Right lobe of liver (tissue), 6 donors: ENCODE data around the gene TM9SF1. TPM values are rescaled to one million over a fixed set of nuclear protein-coding genes. Genes with fewer than 3 reads are reported as not detected.

Source experiments
- ATAC-seq, 4 donors: fragments of 200-7000 bp; cut with Tn5 transposase; one replicate each; pipeline ENCODE4 v1.9.1; 2020; ENCODE audit warnings: mild to moderate bottlenecking in 4 of 4, moderate library complexity in 4 of 4
- DNase-seq, 3 donors: peaks; one replicate each; pipeline ENCODE4 v3.0.0-alpha.2; 2020
- H3K27ac ChIP-seq, 3 donors: fragments of 200-600 bp; one replicate each; pipeline ENCODE4 v1.8.0; 2022
- H3K27me3 ChIP-seq, 2 donors: fragments of 200-600 bp; one replicate each; pipeline ENCODE4 v1.8.0; 2022
- H3K36me3 ChIP-seq, 4 donors: fragments of 200-600 bp; sonication (generic) in 1 of 4; one replicate each; pipeline versions ENCODE4 v1.5.1 to v1.8.0; 2017 to 2022; ENCODE audit warnings: control low read depth in 1 of 4
- H3K4me1 ChIP-seq, 4 donors: fragments of 200-600 bp; sonication (generic) in 1 of 4; one replicate each; pipeline versions ENCODE4 v1.5.1 to v1.8.0; 2017 to 2022; ENCODE audit warnings: control low read depth in 1 of 4
- H3K4me3 ChIP-seq, 3 donors: fragments of 200-600 bp; one replicate each; pipeline ENCODE4 v1.8.0; 2022
- H3K9me3 ChIP-seq, 4 donors: fragments of 200-600 bp; sonication (generic) in 1 of 4; one replicate each; pipeline versions ENCODE4 v1.5.1 to v1.8.0; 2017 to 2022; ENCODE audit warnings: control low read depth in 1 of 4
- POLR2A ChIP-seq: fragments of 450-650 bp; IDR thresholded peaks from one replicate; pipeline ENCODE4 v1.6.1; 2017; ENCODE audit warnings: antibody characterized with exemption, mild to moderate bottlenecking
- WGBS: methylation state at CpG from one replicate; pipeline ENCODE4 v1.1.6; 2018; ENCODE audit warnings: low coverage, low lambda C conversion rate; ENCODE audit not compliant: insufficient coverage; ENCODE audit errors: missing lambda C conversion rate; 5-methylcytosine and 5-hydroxymethylcytosine counted together
- intact Hi-C, 2 donors: fragments of 100-400 bp; cut with DNase I; formaldehyde crosslinking; loops; one replicate each; pipeline versions ENCODE4 v1.11.2 to v1.14.1; 2022
- total RNA-seq, 6 experiments: library from RNA; depleted of rRNA in 2 of 6; stranded (reverse); fragments of >200 nt in 2 of 6; fragmentation: NEBNext Ultra II Directional in 3 of 6; extraction: Animal tissue kit (Norgen Biotek cat#: 25700) in 3 of 6; gene quantifications; one replicate each; pipeline versions ENCODE4 v1.1.0 to v1.2.4, GENCODE V29; 2016 to 2023
- TF ChIP-seq, protein P1 (sequence below), 4 donors: fragments of 200-600 bp in 3 of 4; fragments of 450-650 bp in 1 of 4; IDR thresholded peaks; one replicate each; pipeline versions ENCODE4 v1.5.1 to v1.8.0; 2016 to 2022; ENCODE audit warnings: antibody characterized with exemption in 4 of 4, mild to moderate bottlenecking in 2 of 4
- donor health status: DM: no; HTN: yes; CAD: no.
- donor health status: DM: no; HTN: no; CAD: no.
- donor health status: DM: no; HTN: no; CAD: no.
- donor health status: DM: no; HTN: yes; CAD: no.
- donor health status: DM: no; HTN: yes; CAD: no.

Gene TM9SF1
- total RNA-seq, 6 experiments from 2014 or later: 32.1 to 49.8 (median 41.2) TPM

- no peak for TF ChIP-seq POLR2A
- TF ChIP-seq, protein P1, sequence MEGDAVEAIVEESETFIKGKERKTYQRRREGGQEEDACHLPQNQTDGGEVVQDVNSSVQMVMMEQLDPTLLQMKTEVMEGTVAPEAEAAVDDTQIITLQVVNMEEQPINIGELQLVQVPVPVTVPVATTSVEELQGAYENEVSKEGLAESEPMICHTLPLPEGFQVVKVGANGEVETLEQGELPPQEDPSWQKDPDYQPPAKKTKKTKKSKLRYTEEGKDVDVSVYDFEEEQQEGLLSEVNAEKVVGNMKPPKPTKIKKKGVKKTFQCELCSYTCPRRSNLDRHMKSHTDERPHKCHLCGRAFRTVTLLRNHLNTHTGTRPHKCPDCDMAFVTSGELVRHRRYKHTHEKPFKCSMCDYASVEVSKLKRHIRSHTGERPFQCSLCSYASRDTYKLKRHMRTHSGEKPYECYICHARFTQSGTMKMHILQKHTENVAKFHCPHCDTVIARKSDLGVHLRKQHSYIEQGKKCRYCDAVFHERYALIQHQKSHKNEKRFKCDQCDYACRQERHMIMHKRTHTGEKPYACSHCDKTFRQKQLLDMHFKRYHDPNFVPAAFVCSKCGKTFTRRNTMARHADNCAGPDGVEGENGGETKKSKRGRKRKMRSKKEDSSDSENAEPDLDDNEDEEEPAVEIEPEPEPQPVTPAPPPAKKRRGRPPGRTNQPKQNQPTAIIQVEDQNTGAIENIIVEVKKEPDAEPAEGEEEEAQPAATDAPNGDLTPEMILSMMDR (IDR thresholded peaks at IDR 0.05): no peak
- ATAC-seq (no peak), DNase-seq (peak in 1 of 3 donors; percentile 37)
- 94% methylated on average over 2 of the region's 9 CpGs for WGBS
- Histone ChIP-seq H3K36me3 (peaks cover 4 to 56% (median 22%) of the 10 kb centered on the region in 4 donors), H3K27ac (no peak overlapping the region), H3K27me3 (no peaks in the 10 kb centered on the region), H3K9me3 (no peaks in the 10 kb centered on the region), H3K4me1 (peaks cover 0 to 19% (median 0%) of the 10 kb centered on the region in 4 donors), H3K4me3 (no peak overlapping the region)
- intact Hi-C loops: loop anchor here (5.0 to 10.0 kb wide), 2 partner anchors 54 to 57 kb away; partner anchors contain the start of genes DHRS1 (in 2 of the 2) and NOP9 (in 2 of the 2)
Observed at GRCh38 chr14:24240110-24240918, 45.1 kb upstream of the TM9SF1 start.

DNA sequence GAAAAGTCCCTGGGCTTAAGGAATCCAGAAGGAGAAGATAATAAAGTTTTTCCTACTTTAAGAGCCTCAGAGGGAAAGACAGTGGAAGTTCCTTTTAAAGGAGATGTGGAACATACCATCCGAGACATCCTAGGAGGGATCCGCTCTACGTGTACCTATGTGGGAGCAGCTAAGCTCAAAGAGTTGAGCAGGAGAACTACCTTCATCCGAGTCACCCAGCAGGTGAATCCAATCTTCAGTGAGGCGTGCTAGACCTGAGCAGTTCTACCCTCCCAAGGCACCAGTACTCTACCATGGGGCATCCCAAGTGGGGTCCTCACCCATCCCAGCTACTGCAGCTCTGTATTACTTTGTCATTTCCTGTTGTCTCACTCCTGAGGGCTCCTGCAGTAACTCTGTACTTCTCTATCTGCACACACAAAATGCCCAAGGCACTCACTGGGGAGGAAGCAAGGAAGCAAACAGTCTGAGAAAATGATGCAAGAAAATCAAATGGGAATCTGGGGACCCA is 43.3 kb upstream of the TM9SF1 start:
- Histone ChIP-seq H3K27ac (no peak overlapping the region), H3K4me1 (peaks cover 0 to 30% (median 3%) of the 10 kb centered on the region in 4 donors), H3K4me3 (no peak overlapping the region), H3K9me3 (no peaks in the 10 kb centered on the region), H3K36me3 (peaks cover 4 to 56% (median 23%) of the 10 kb centered on the region in 4 donors), H3K27me3 (no peaks in the 10 kb centered on the region)
- TF ChIP-seq POLR2A: no peak
- TF ChIP-seq, protein P1 (IDR thresholded peaks at IDR 0.05): no peak
- no CpG with 5 or more reads among the region's 5 CpGs for WGBS
- intact Hi-C loops: no loop called here
- DNase-seq (peak in 1 of 3 donors; percentile 22), ATAC-seq (no peak)

DNA sequence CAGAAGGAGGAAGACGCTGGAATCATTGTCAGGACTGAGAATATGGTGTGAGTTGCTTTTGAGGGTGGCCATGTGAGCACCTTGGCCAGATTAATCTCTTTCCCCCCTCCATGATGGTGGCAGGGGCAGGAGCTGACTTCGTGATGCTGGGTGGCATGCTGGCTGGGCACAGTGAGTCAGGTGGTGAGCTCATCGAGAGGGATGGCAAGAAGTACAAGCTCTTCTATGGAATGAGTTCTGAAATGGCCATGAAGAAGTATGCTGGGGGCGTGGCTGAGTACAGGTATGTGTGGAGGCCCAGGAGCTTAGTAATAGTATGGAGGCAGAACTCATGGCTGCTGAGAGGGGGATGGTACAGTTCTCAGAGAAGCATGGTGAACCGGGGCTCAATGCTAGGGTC is 42.9 kb upstream of the TM9SF1 start:
- Histone ChIP-seq H3K27me3 (no peaks in the 10 kb centered on the region), H3K4me3 (no peak overlapping the region), H3K4me1 (peaks cover 0 to 30% (median 5%) of the 10 kb centered on the region in 4 donors), H3K27ac (no peak overlapping the region), H3K9me3 (no peaks in the 10 kb centered on the region), H3K36me3 (peaks cover 4 to 56% (median 23%) of the 10 kb centered on the region in 4 donors)
- WGBS: 94% methylated on average over 4 of the region's 5 CpGs
- DNase-seq: peak in 1 of 3 donors; percentile 29
- intact Hi-C loops: no loop called here
- TF ChIP-seq POLR2A: no peak
- TF ChIP-seq, protein P1 (IDR thresholded peaks at IDR 0.05): no peak
- no peak for ATAC-seq

DNA sequence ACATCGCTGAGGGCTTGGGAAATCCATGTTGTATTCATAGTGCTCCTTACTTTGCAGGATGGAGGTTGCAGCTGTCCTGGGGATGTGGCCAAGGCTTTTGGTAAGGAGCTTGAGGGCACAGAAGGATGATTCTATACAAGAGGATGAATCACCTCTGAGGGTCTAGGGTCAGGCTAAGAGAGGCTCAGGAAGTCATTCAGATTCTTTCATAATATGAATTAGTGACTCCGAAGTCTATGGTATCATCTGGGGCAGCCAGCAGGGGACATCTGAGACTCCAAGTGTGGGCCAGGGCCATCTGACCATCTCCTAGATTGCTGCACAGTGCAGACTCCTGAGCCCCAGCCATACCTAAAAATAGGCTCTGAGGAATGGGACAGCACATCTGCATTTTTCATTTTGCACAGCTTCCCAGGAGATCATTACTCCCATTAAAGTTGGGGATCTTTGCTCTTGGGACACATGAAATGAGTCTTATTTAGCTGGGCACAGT is 42.3 kb upstream of the TM9SF1 start:
- Histone ChIP-seq H3K27ac (no peak overlapping the region), H3K36me3 (peaks cover 4 to 56% (median 23%) of the 10 kb centered on the region in 4 donors), H3K9me3 (no peaks in the 10 kb centered on the region), H3K4me1 (peaks cover 0 to 29% (median 5%) of the 10 kb centered on the region in 4 donors), H3K4me3 (no peak overlapping the region), H3K27me3 (no peaks in the 10 kb centered on the region)
- intact Hi-C loops: no loop called here
- no peak for ATAC-seq
- 100% methylated on average over 2 of the region's 2 CpGs for WGBS
- no peak for TF ChIP-seq POLR2A
- TF ChIP-seq, protein P1 (IDR thresholded peaks at IDR 0.05): no peak
- DNase-seq: peak in 1 of 3 donors; percentile 11
